ENCODE results near the gene CCT6B. TPM values are rescaled to one million over a fixed set of nuclear protein-coding genes. Genes with fewer than 3 reads are reported as not detected.
A peak's percentile ranks its signal among the peaks of the same experiment; 100 is the strongest.

CCT6B gene
- total RNA-seq, 1 experiment from 2014 or later, result 1.1 TPM

DNA sequence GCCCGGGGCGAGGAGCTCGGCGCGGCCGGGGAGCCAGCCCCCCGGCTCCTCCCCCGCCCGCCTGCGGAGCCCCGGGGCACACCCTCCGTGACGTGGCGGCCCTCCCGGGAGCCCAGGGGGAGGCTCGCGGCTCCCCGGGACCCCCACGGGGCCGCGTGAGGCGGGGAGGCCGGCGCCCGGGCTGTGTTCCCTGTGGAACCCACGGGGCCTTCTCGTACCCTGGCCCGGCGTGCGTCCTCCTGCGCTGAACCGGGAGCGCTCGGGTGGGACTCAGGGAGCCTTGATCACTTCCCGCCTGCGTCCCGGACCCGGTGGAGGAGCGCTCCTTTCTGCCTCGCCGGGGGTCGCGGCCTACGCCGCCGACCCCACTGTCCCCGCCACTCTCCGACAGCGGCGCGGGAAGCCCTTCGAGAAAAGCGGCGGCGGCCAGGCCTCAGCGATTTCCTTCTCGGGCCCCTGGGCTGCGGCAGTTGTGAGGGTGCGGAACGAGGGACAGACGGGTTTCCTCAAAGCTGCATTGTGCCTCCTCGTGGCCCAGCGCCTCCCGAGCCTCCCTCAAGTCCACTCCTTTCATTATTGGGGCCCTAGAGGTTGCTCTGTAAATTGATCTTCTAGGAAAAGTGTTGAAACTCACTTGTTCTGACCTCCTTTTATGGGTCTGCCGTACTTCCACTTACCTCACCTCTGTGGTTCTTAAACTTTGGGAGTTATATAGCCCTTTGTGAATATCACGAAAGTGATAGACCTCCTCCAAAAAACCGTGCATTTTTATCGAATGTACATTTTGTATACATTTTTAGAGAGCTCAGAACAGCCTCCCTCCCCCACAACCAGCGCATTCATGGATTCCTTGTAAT lies 19.6 kb upstream of the CCT6B start:
- ChIA-PET RAD21 (ENCODE audit: low non-redundant PET in 1 of 2, low total read pairs in 2 of 2, uncharacterized antibody in 2 of 2, unreplicated experiment in 2 of 2) (no interaction called here), CTCF (interaction anchor here (1.2 to 1.4 kb wide), 2 partner anchors 438 to 783 kb away, joined by 3 read pairs; no protein-coding TSS in a partner anchor), POLR2A (interaction anchor here (1.4 to 1.8 kb wide), 2 partner anchors 12 to 15 kb away, joined by 4 to 5 read pairs; no protein-coding TSS in a partner anchor)
- Histone ChIP-seq H3K79me2 (ENCODE audit: insufficient read depth, low read length) (peaks cover 30% of the 10 kb centered on the region), H2AFZ (ENCODE audit: low read depth, low read length, poor library complexity, severe bottlenecking) (no peak overlapping the region), H3K9me2 (ENCODE audit: insufficient read depth) (no peaks in the 10 kb centered on the region), H4K20me1 (ENCODE audit: insufficient read depth) (no peaks in the 10 kb centered on the region), H3K9me3 (ENCODE audit: control insufficient read depth in 1 of 2, insufficient read depth in 1 of 2, low read depth in 1 of 2, low read length in 2 of 2) (no peaks in the 10 kb centered on the region), H3K9ac (ENCODE audit: low read length) (peak overlapping the region; percentile 93), H3K27me3 (ENCODE audit: insufficient read depth, low read length) (no peaks in the 10 kb centered on the region), H3K4me1 (ENCODE audit: control insufficient read depth in 1 of 2, insufficient read depth in 2 of 2, low read length in 2 of 2) (peaks cover 9 to 19% of the 10 kb centered on the region in 2 experiments; a peak in 3 of 4 replicates), H3K36me3 (ENCODE audit: control insufficient read depth in 1 of 2, insufficient read depth in 2 of 2, low read length in 2 of 2) (peaks cover 2% of the 10 kb centered on the region in 2 experiments; a peak in 1 of 4 replicates), H3K4me3 (replicated peaks in 1 of 2; ENCODE audit: low read depth in 1 of 2, low read length in 2 of 2) (peak overlapping the region; percentile 68 to 80), H3K27ac (ENCODE audit: low read depth, low read length) (peak overlapping the region; percentile 87), H3K4me2 (ENCODE audit: low read length) (peak overlapping the region; percentile 90)
- ATAC-seq, result peak; percentile 88
- DNase-seq (ENCODE audit: low read depth, low spot score), result peak; percentile 56
- no TSS peak for BruUV-seq (replicated peaks)
- intact Hi-C loops (cut with micrococcal nuclease), result loop anchor here (5.0 kb wide), 2 partner anchors 136 to 261 kb away; partner anchors contain the start of genes RAD51D and SLFN5
- no peak for TF ChIP-seq EGR1 (IDR thresholded peaks at IDR 0.05; ENCODE audit: low read depth)
- no peak for TF ChIP-seq EZH2phosphoT487 (IDR thresholded peaks at IDR 0.05; ENCODE audit: borderline replicate concordance)
- TF ChIP-seq RAD21 (IDR thresholded peaks at IDR 0.05; ENCODE audit: low read depth), result peak; percentile 40
- TF ChIP-seq, protein P1, sequence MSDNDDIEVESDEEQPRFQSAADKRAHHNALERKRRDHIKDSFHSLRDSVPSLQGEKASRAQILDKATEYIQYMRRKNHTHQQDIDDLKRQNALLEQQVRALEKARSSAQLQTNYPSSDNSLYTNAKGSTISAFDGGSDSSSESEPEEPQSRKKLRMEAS (IDR thresholded peaks at IDR 0.05), result peak; percentile 70
- TF ChIP-seq, protein P2, sequence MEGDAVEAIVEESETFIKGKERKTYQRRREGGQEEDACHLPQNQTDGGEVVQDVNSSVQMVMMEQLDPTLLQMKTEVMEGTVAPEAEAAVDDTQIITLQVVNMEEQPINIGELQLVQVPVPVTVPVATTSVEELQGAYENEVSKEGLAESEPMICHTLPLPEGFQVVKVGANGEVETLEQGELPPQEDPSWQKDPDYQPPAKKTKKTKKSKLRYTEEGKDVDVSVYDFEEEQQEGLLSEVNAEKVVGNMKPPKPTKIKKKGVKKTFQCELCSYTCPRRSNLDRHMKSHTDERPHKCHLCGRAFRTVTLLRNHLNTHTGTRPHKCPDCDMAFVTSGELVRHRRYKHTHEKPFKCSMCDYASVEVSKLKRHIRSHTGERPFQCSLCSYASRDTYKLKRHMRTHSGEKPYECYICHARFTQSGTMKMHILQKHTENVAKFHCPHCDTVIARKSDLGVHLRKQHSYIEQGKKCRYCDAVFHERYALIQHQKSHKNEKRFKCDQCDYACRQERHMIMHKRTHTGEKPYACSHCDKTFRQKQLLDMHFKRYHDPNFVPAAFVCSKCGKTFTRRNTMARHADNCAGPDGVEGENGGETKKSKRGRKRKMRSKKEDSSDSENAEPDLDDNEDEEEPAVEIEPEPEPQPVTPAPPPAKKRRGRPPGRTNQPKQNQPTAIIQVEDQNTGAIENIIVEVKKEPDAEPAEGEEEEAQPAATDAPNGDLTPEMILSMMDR (IDR thresholded peaks at IDR 0.05 in 2 of 3, conservative IDR thresholded peaks at IDR 0.05 in 1 of 3; ENCODE audit: borderline replicate concordance in 1 of 3, insufficient read depth in 1 of 3, low read depth in 2 of 3, low read length in 2 of 3), result peak; percentile 27 to 38 (median 35); a peak in 5 of 6 replicates
- peak; percentile 94 for TF ChIP-seq ZFX (IDR thresholded peaks at IDR 0.05)
- 0 out of 2 replicates have a peak, but pooled peaks have one; percentile 24 for TF ChIP-seq SIN3A (IDR thresholded peaks at IDR 0.05; ENCODE audit: low read depth)
- TF ChIP-seq POLR2AphosphoS5 (IDR thresholded peaks at IDR 0.05; ENCODE audit: low read depth, low read length), result peak; percentile 18; the same call in 1 of the 2 replicates
